SU-DHL-6 (cell line): ENCODE data around the gene RTL5.

Experiments
- H2AFZ ChIP-seq: fragments of 200-600 bp; sonication (generic); 2 replicates; pipeline ENCODE4 v1.6.1; 2014; ENCODE audit warnings: low read depth, mild to moderate bottlenecking, moderate library complexity, mixed read lengths, antibody characterized with exemption, low read length; ENCODE audit not compliant: severe bottlenecking
- H3F3A ChIP-seq: fragments of 200-600 bp; shearing (Covaris generic); 2 replicates; pipeline ENCODE4 v1.6.0; 2016; ENCODE audit warnings: antibody characterized with exemption, mild to moderate bottlenecking; ENCODE audit not compliant: insufficient read depth
- H3K27ac ChIP-seq: fragments of 200-600 bp; sonication (generic); 2 replicates; pipeline ENCODE4 v1.5.1; 2016; ENCODE audit warnings: low read depth, mild to moderate bottlenecking, low read length, moderate library complexity, mixed read lengths
- H3K27me3 ChIP-seq: fragments of 200-600 bp; sonication (generic), shearing (Covaris generic); 2 replicates; pipeline ENCODE4 v1.6.0; 2014; ENCODE audit warnings: mild to moderate bottlenecking, low read length
- H3K36me3 ChIP-seq: fragments of 200-600 bp; sonication (generic); 2 replicates; pipeline ENCODE4 v1.6.1; 2014; ENCODE audit warnings: mild to moderate bottlenecking, low read length, mixed read lengths
- H3K4me2 ChIP-seq: fragments of 300-600, 200-600 bp; shearing (Covaris generic), sonication (generic); 2 replicates; pipeline ENCODE4 v1.6.0; 2014; ENCODE audit warnings: low read length, low read depth, mild to moderate bottlenecking; ENCODE audit not compliant: poor library complexity, severe bottlenecking
- H3K4me3 ChIP-seq: fragments of 200-600 bp; sonication (generic); 2 replicates; pipeline ENCODE4 v1.5.1; 2014; ENCODE audit warnings: antibody characterized with exemption, low read length, mild to moderate bottlenecking, mixed read lengths; ENCODE audit not compliant: insufficient read depth, poor library complexity, severe bottlenecking
- H3K79me2 ChIP-seq: fragments of 200-600 bp; sonication (generic); 2 replicates; pipeline ENCODE4 v1.6.1; 2014; ENCODE audit warnings: mild to moderate bottlenecking, low read length, moderate library complexity; ENCODE audit not compliant: insufficient read depth
- H3K9ac ChIP-seq: fragments of 200-600 bp; sonication (generic); 2 replicates; pipeline ENCODE4 v1.7.0; 2014; ENCODE audit warnings: mild to moderate bottlenecking, low read length
- H3K9me2 ChIP-seq: fragments of 200-600 bp; sonication (generic); replicated peaks from 2 replicates; pipeline ENCODE4 v1.6.1; 2014; ENCODE audit warnings: low read length; ENCODE audit not compliant: insufficient read depth
- H3K9me3 ChIP-seq: fragments of 200-600 bp; sonication (generic); 2 replicates; pipeline ENCODE4 v1.6.1; 2014; ENCODE audit warnings: low read length, mixed read lengths; ENCODE audit not compliant: insufficient read depth
- H4K20me1 ChIP-seq: fragments of 200-600 bp; sonication (generic); 2 replicates; pipeline ENCODE4 v1.6.1; 2014; ENCODE audit warnings: low read depth, mild to moderate bottlenecking, antibody characterized with exemption, low read length, moderate library complexity, mixed read lengths
- EZH2phosphoT487 ChIP-seq: fragments of 200-600 bp; sonication (generic), shearing (Covaris generic); conservative IDR thresholded peaks from 2 replicates; pipeline ENCODE4 v1.6.1; 2018; ENCODE audit warnings: mild to moderate bottlenecking, antibody characterized with exemption, low read length, moderate library complexity, mixed read lengths
- TF ChIP-seq, protein P1 (sequence below): fragments of 200-600 bp; sonication (generic); IDR thresholded peaks from one replicate; pipeline ENCODE4 v1.5.1; 2017; ENCODE audit warnings: antibody characterized with exemption, mild to moderate bottlenecking, low read length, moderate library complexity; ENCODE audit not compliant: insufficient read depth, poor library complexity, severe bottlenecking

Gene RTL5

DNA sequence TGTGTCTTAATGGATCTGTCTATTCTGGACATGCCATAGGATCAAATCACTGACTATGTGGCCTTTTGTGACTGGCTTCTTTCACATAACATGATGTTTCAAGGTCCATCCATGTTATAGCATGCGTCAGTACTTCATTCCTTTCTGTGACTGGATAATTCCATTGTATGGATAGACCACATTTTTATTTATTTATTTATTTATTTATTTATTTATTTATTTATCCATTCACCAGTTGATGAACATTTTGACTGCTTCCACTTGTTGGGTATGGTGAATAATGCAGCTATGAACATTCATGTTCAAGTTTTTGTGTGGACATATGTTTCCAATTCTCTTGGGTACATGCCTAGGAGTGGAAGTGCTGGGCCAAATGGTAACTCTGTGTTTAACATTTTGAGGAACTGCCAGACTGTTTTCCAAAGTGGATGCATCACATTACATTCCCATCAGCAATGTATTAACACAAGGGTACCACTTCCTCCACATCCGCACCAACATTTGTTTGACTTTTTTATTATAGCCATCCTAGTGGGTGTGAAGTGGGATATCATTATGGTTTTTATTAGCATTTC, 14.0 kb downstream of the RTL5 start:
- H3F3A ChIP-seq = no peaks in the 10 kb centered on the region
- no peaks in the 10 kb centered on the region for H3K9me2 ChIP-seq
- H3K27me3 ChIP-seq = no peaks in the 10 kb centered on the region
- H2AFZ ChIP-seq = no peak overlapping the region
- TF ChIP-seq, protein P1, sequence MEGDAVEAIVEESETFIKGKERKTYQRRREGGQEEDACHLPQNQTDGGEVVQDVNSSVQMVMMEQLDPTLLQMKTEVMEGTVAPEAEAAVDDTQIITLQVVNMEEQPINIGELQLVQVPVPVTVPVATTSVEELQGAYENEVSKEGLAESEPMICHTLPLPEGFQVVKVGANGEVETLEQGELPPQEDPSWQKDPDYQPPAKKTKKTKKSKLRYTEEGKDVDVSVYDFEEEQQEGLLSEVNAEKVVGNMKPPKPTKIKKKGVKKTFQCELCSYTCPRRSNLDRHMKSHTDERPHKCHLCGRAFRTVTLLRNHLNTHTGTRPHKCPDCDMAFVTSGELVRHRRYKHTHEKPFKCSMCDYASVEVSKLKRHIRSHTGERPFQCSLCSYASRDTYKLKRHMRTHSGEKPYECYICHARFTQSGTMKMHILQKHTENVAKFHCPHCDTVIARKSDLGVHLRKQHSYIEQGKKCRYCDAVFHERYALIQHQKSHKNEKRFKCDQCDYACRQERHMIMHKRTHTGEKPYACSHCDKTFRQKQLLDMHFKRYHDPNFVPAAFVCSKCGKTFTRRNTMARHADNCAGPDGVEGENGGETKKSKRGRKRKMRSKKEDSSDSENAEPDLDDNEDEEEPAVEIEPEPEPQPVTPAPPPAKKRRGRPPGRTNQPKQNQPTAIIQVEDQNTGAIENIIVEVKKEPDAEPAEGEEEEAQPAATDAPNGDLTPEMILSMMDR = no peak
- TF ChIP-seq EZH2phosphoT487 = no peak
- H3K27ac ChIP-seq = no peak overlapping the region
- no peaks in the 10 kb centered on the region for H3K79me2 ChIP-seq
- no peak overlapping the region for H3K4me2 ChIP-seq
- H3K9me3 ChIP-seq = no peaks in the 10 kb centered on the region
- H4K20me1 ChIP-seq = no peaks in the 10 kb centered on the region
- no peak overlapping the region for H3K4me3 ChIP-seq
- no peak overlapping the region for H3K9ac ChIP-seq
- no peaks in the 10 kb centered on the region for H3K36me3 ChIP-seq

DNA sequence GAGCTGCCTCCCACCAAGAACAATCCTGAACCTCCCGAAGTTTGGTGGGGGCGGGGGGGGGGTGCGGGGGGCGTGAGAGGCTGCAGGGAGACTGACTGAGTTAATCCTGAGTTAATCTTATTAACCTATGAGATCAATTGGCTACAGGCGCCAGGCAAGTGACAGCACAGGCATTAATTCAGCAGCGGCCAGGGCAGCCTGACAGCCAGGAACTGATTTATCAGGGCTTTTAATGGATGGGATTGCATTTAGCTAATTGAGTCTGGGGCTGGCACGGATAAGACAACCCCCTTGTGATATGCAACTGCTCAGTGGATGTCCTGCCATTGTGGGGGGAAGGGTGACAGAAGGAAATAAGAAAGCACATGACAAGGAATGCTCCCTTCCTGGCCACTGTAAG, 16.3 kb downstream of the RTL5 start:
- H3K79me2 ChIP-seq = no peaks in the 10 kb centered on the region
- no peak overlapping the region for H3K27ac ChIP-seq
- H2AFZ ChIP-seq = no peak overlapping the region
- H3K27me3 ChIP-seq = no peaks in the 10 kb centered on the region
- H3K9me3 ChIP-seq = no peaks in the 10 kb centered on the region
- no peaks in the 10 kb centered on the region for H4K20me1 ChIP-seq
- TF ChIP-seq, protein P1 = no peak
- no peak for TF ChIP-seq EZH2phosphoT487
- no peaks in the 10 kb centered on the region for H3K9me2 ChIP-seq
- H3F3A ChIP-seq = no peaks in the 10 kb centered on the region
- H3K4me3 ChIP-seq = no peak overlapping the region
- no peak overlapping the region for H3K9ac ChIP-seq
- no peak overlapping the region for H3K4me2 ChIP-seq
- no peaks in the 10 kb centered on the region for H3K36me3 ChIP-seq

GRCh38 chrX:72114807-72115206, 16.9 kb downstream of the RTL5 start:
- Histone ChIP-seq H3K4me2 (no peak overlapping the region), H3K79me2 (no peaks in the 10 kb centered on the region), H4K20me1 (no peaks in the 10 kb centered on the region), H3K27me3 (no peaks in the 10 kb centered on the region), H3F3A (no peaks in the 10 kb centered on the region), H3K36me3 (no peaks in the 10 kb centered on the region), H3K9ac (no peak overlapping the region), H3K27ac (no peak overlapping the region), H2AFZ (no peak overlapping the region), H3K9me3 (no peaks in the 10 kb centered on the region), H3K9me2 (no peaks in the 10 kb centered on the region), H3K4me3 (no peak overlapping the region)
- TF ChIP-seq, protein P1 = no peak
